Measurements from ENCODE around the gene TACO1.

Gene TACO1

DNA sequence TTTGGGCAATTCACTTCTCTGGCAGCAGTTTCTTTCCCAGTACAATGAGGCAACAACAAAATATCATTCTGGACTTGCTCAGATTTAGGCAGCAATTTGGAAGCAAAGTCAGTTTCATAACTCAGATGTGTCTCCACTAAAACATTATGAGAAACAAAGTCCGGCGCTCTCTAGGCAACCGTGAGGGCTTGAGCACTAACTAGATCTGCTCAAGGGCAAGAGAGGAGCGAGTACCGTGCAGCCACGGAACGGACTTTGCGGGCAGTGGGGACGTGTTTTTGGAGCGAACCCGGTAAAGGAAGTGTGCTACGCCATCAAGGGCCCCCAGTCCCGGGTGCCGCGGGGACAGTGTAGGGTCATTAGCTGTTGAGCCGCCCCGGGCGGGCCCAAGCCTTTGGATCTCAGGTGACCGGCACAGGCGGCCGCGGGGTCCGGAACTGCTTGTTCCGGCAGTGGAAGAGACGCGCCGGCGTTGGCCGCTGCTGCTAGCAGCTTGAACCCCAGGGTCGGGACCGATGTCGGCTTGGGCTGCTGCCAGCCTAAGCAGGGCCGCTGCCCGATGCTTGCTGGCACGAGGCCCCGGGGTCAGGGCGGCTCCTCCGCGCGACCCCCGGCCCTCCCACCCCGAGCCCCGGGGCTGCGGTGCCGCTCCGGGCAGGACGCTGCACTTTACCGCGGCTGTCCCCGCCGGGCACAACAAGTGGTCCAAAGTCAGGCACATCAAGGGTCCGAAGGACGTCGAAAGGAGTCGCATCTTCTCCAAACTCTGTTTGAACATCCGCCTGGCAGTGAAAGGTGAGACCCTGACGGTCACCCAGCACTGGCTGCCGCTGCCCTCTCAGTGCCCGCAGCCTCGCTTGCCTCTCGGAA, at the start of gene TACO1:
TSS of gene TACO1 (plus strand) at position 327 of the 870 bp plus-strand sequence. CDS start at position 516, 189 bp downstream.
- peak; percentile 60 to 62 for DNase-seq (ENCODE audit: low read depth in 2 of 2)

DNA sequence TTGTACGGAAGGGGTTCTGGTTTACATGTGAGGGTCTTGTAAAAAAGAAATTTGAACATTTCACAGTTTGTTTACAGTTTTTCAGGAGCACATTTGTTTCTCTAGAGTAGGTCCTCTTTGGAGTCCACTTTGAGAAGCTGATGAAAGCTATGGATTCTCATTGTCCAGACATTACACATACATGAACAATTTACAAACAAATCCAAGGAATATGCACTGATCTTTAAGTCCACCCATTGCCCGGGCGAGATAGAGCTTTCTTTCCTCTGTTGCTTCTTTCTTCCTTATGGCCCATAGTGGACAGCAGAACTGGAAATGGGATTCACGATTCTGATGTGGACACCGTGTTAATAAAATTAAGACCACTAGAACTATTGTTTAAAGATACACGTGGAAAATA, 48.5 kb upstream of the TACO1 start:
- DNase-seq (ENCODE audit: low read depth in 2 of 2), result no peak

DNA sequence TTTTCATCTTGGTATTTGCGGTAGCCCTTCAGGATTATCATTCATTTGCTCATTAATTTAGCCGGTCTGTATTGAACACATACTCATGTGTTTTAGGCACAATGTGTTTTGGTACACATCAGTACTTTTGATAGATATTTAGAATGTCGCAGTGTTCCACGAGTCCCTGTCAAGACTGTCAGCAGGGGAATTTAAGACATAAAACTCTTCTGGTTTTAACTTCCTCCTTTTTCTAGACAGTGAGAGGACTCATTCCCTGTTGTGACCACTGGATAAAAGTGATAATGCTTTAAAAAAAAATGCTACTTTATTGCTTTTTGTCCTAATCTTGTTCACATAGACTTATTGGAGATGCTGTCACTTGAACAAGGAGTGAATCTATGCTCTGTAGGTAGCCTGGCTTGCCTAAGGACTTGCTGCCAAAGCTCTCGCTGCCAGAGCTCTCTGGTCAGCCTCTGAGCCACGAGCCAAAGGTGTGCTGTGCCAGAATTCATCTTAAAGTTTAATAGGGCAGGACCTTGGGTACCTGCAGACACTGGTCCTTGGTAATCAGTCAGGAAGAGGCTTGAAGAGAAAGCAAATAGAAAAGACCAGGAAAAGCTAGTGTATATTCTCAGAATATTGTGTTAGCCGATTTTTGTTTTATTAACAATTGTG, 45.1 kb upstream of the TACO1 start:
- DNase-seq (ENCODE audit: low read depth in 2 of 2), result no peak

DNA sequence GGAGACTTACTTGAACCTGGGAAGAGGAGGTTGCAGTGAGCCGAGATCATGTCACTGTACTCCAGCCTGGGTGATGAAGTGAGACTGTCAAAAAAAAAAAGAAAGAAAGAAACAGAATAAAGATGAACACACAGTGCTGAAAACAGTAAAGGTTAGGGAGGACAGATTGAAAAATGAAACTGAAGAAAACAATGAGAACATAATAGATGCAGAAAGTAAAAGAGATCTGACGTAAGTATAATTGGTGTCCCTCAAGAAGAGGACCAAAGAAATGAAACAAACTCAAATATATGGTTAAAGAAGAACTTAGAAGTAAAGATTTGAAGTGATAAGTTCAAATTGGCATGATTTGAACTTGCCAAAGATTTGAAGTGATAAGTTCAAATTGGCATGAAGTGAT, 43.3 kb upstream of the TACO1 start:
- no peak for DNase-seq (ENCODE audit: low read depth in 2 of 2)

GRCh38 chr17:63558441-63558840, 42.3 kb upstream of the TACO1 start:
- no peak for DNase-seq (ENCODE audit: low read depth in 2 of 2)

- no peak for DNase-seq (ENCODE audit: low read depth in 2 of 2)
Measured at GRCh38 chr17:63561819-63562218, 38.9 kb upstream of the TACO1 start.

- DNase-seq (ENCODE audit: low read depth in 2 of 2), result no peak
Measured at GRCh38 chr17:63563339-63563738, 37.4 kb upstream of the TACO1 start.

- no peak for DNase-seq (ENCODE audit: low read depth in 2 of 2)
Measured at GRCh38 chr17:63564562-63564961, 36.1 kb upstream of the TACO1 start.

DNA sequence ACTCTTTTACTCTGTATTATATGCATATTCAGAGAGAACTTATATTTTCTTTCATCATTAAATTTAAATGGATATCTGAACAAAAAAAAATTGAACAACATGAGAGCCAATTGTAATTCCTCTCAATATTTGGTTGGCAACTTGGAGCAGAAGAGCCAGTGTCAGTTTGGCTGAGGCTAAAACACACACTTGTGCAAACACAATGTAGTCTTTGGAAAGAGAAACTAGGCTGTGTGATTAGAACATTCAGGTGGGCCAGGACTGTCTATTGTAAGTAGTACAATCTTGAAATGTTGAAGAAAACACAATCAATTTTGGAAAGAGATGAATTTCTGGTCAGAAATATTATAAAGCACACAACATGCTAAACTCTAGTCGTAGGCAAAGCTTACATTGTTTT, 33.5 kb upstream of the TACO1 start:
- DNase-seq (ENCODE audit: low read depth in 2 of 2), result no peak

DNA sequence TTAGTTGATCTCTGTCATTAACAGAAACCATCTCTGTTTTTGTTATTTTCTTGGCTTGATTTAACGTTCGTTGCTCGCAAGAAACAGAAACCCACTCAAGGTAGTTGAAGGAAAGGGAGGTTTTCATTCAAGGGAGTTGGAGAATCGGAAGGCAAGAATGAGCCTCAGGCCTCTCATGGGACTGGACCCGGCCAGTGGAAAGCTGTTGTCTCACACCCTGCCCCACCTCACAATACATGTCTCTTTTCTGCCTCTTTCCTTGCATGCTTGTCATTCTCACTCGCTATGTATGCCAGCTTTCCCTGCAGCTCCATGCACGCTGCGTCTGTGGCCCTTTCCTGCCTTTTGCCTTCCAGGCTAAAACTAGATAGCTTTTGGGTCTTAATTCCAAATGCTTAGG, 32.1 kb upstream of the TACO1 start:
- DNase-seq (ENCODE audit: low read depth in 2 of 2), result no peak

GRCh38 chr17:63571632-63572310, 28.9 kb upstream of the TACO1 start:
- DNase-seq (ENCODE audit: low read depth in 2 of 2), result no peak

GRCh38 chr17:63573634-63574033, 27.1 kb upstream of the TACO1 start:
- DNase-seq (ENCODE audit: low read depth in 2 of 2), result no peak

- no peak for DNase-seq (ENCODE audit: low read depth in 2 of 2)
Measured at GRCh38 chr17:63578027-63578768, 22.5 kb upstream of the TACO1 start.

DNA sequence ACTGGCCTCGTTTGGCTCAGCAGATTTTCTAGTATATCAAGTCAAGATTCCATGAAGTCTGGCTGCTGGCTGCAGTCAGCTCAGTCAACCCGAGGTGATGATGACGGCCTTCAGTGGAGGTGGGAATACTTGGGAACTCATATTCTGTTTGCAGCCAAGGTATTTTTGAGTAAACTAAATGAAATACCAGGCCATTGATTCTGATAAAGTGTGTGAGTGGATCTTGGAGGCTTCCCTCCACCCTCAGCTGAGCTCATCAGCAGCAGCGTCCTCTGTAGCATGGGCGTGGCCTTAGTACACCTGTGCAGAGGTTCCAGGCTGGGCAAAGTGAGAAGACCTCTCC, 22.0 kb upstream of the TACO1 start:
- no peak for DNase-seq (ENCODE audit: low read depth in 2 of 2)

DNA sequence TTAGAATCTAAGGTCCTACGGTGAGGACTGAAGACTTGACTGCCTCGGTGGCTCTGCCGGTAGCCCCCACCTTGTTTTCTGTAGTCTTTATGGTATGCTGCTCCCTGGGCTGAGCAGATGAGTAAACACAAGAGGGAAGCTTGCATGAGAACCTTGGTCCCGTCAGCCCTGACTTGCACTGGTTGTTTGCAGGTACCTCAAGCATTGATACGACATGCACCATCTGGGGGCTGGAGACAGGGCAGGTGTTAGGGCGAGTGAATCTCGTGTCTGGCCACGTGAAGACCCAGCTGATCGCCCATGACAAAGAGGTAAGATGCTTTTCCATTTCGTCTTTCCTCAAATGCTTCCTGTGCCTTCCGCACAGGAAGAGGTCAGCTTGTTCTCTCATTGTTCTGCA, 21.1 kb upstream of the TACO1 start:
- DNase-seq (ENCODE audit: low read depth in 2 of 2), result no peak

- DNase-seq (ENCODE audit: low read depth in 2 of 2), result no peak
Measured at GRCh38 chr17:63587770-63588169, 12.9 kb upstream of the TACO1 start.

DNA sequence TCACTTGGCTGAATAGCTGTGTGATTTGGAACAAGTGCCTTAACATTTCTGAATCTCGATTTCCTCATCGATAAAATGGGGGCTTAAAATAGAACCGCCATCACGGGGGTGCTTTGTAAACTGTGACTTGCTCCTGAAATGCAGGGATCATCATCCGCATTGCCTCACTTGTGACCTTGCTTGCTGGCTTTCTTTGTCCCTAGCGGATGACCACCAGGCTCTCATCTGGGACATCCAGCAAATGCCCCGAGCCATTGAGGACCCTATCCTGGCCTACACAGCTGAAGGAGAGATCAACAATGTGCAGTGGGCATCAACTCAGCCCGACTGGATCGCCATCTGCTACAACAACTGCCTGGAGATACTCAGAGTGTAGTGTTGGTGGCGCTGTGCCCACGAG, 11.9 kb upstream of the TACO1 start:
- no peak for DNase-seq (ENCODE audit: low read depth in 2 of 2)

GRCh38 chr17:63589646-63590045, 11.0 kb upstream of the TACO1 start:
- no peak for DNase-seq (ENCODE audit: low read depth in 2 of 2)

DNA sequence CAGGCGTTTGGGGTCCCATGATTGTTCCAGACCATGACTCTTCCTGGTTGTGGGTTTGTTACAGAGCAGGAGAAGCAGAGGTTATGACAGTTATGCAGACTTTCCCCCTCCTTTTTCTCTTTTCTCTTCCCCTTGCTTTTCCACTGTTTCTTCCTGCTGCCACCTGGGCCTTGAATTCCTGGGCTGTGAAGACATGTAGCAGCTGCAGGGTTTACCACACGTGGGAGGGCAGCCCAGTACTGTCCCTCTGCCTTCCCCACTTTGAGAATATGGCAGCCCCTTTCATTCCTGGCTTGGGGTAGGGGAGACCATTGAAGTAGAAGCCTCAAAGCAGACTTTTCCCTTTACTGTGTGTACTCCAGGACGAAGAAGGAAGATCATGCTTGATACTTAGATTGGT, 7.9 kb upstream of the TACO1 start:
- DNase-seq (ENCODE audit: low read depth in 2 of 2), result no peak

- DNase-seq (ENCODE audit: low read depth in 2 of 2), result no peak
Measured at GRCh38 chr17:63595132-63595531, 5.6 kb upstream of the TACO1 start.

DNA sequence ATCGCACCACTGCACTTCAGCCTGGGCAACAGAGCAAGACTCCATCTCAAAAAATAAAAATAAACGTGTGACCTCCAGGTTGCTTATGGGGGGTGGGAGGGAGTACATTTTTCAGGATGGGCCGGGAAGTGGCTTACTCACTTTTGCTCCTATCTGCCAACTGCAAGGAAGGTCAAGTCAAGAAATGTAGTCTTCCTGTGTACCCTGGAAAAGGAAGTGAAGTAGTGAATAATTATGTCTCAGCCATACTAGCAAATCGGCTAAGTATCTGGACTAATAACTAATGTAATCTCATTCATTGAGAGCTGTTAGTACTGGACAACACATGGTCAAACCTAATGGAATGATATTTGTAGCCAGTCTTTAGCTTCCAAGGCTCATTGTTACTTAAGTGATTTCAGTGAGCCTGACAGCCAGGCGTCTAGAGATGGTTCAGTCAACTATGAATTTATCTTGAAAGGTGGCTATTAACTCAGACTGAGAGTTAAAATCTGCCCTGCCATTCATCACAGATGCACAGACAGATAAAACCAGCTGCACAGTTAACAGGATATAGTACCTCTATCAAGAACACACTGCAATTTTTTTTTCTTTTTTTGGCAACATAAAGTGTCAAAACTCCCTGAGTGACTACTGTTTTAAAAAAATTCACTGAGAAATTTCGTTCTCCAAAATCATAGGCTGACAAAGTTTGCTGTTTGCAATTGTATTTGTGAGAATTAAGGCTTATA, 3.7 kb upstream of the TACO1 start:
- DNase-seq (ENCODE audit: low read depth in 2 of 2), result no peak

Measured in stimulated activated CD8-positive, alpha-beta memory T cell treated with anti-CD3 and anti-CD28 coated beads, Interleukin-15, amount 100 ng/mL, for 48 hours (primary cell).